C4-2B (cell line): ENCODE results near the gene MYBPHL.

ENCODE experiments used
- CTCF ChIP-seq: fragments of 450-650 bp; conservative IDR thresholded peaks from 2 replicates; pipeline ENCODE4 v1.5.1; 2017; ENCODE audit warnings: mild to moderate bottlenecking
- ZFX ChIP-seq: fragments of 450-650 bp; IDR thresholded peaks from 2 replicates; pipeline ENCODE4 v1.6.1; 2017

GRCh38 chr1:109247401-109248365 lies 59.1 kb downstream of the MYBPHL start:
- no peak for TF ChIP-seq CTCF
- no peak for TF ChIP-seq ZFX
